H1 (cell line): Measurements from ENCODE around the gene TMEM258.
A peak's percentile ranks its signal among the peaks of the same experiment; 100 is the strongest.

Experiments
- CHD1 ChIP-seq: IDR thresholded peaks from 2 replicates; pipeline ENCODE4 v1.6.1; 2012; ENCODE audit warnings: low read depth, low read length, improper control_type of control experiment
- CTCF ChIP-seq, 3 experiments: IDR thresholded peaks; 1 replicate in 2 of 3; 2 replicates in 1 of 3; pipeline versions ENCODE4 v1.5.1 to v1.6.1; 2011; ENCODE audit warnings: low read length in 3 of 3, mild to moderate bottlenecking in 3 of 3, inconsistent platforms in 2 of 3, low read depth in 1 of 3, moderate library complexity in 1 of 3; ENCODE audit not compliant: insufficient read depth in 1 of 3; ENCODE audit errors: control extremely low read depth in 1 of 3
- EZH2 ChIP-seq: fragments of 200-600 bp; sonication (generic); IDR thresholded peaks from 2 replicates; pipeline ENCODE4 v1.7.1; 2012; ENCODE audit warnings: low read depth, mild to moderate bottlenecking, moderate library complexity, low read length, inconsistent platforms; ENCODE audit not compliant: severe bottlenecking
- RFX5 ChIP-seq: IDR thresholded peaks from 2 replicates; pipeline ENCODE4 v1.6.1; 2011; ENCODE audit warnings: low read depth, low read length, improper control_type of control experiment, borderline replicate concordance
- SAP30 ChIP-seq: fragments of 300-600 bp; sonication (generic); IDR thresholded peaks from 2 replicates; pipeline ENCODE4 v1.7.1; 2012; ENCODE audit warnings: low read length, moderate library complexity, mild to moderate bottlenecking, inconsistent platforms; ENCODE audit not compliant: insufficient read depth, insufficient replicate concordance
- SRF ChIP-seq: IDR thresholded peaks from 2 replicates; pipeline ENCODE4 v1.6.1; 2011; ENCODE audit warnings: mild to moderate bottlenecking, low read depth, low read length, moderate library complexity
- TBP ChIP-seq: IDR thresholded peaks from 2 replicates; pipeline ENCODE4 v1.6.1; 2011; ENCODE audit warnings: low read depth, low read length, improper control_type of control experiment

GRCh38 chr11:61792310-61793082 is at the start of gene TMEM258, which contains the start of gene FEN1:
- TF ChIP-seq SAP30 (no peak), EZH2 (no peak), RFX5 (no peak), CTCF (IDR thresholded peaks at IDR 0.05; ENCODE audit: control extremely low read depth in 1 of 3, insufficient read depth in 1 of 3, low read depth in 1 of 3, low read length in 3 of 3) (peak in 1 of 3 experiments; percentile 4; a peak in 1 of 4 replicates), CHD1 (no peak; the same call in 1 of the 2 replicates), SRF (no peak), TBP (peak; percentile 84)
